ENCODE measurements around the gene FUCA2. TPM values are rescaled to one million over a fixed set of nuclear protein-coding genes. Genes with fewer than 3 reads are reported as not detected.

Gene FUCA2
- total and polyA plus RNA-seq, 2 experiments from 2014 or later, result 31.8 to 33.4 TPM

GRCh38 chr6:143505537-143505936 is 6.0 kb downstream of the FUCA2 start (continued):
- TF ChIP-seq, protein P1, sequence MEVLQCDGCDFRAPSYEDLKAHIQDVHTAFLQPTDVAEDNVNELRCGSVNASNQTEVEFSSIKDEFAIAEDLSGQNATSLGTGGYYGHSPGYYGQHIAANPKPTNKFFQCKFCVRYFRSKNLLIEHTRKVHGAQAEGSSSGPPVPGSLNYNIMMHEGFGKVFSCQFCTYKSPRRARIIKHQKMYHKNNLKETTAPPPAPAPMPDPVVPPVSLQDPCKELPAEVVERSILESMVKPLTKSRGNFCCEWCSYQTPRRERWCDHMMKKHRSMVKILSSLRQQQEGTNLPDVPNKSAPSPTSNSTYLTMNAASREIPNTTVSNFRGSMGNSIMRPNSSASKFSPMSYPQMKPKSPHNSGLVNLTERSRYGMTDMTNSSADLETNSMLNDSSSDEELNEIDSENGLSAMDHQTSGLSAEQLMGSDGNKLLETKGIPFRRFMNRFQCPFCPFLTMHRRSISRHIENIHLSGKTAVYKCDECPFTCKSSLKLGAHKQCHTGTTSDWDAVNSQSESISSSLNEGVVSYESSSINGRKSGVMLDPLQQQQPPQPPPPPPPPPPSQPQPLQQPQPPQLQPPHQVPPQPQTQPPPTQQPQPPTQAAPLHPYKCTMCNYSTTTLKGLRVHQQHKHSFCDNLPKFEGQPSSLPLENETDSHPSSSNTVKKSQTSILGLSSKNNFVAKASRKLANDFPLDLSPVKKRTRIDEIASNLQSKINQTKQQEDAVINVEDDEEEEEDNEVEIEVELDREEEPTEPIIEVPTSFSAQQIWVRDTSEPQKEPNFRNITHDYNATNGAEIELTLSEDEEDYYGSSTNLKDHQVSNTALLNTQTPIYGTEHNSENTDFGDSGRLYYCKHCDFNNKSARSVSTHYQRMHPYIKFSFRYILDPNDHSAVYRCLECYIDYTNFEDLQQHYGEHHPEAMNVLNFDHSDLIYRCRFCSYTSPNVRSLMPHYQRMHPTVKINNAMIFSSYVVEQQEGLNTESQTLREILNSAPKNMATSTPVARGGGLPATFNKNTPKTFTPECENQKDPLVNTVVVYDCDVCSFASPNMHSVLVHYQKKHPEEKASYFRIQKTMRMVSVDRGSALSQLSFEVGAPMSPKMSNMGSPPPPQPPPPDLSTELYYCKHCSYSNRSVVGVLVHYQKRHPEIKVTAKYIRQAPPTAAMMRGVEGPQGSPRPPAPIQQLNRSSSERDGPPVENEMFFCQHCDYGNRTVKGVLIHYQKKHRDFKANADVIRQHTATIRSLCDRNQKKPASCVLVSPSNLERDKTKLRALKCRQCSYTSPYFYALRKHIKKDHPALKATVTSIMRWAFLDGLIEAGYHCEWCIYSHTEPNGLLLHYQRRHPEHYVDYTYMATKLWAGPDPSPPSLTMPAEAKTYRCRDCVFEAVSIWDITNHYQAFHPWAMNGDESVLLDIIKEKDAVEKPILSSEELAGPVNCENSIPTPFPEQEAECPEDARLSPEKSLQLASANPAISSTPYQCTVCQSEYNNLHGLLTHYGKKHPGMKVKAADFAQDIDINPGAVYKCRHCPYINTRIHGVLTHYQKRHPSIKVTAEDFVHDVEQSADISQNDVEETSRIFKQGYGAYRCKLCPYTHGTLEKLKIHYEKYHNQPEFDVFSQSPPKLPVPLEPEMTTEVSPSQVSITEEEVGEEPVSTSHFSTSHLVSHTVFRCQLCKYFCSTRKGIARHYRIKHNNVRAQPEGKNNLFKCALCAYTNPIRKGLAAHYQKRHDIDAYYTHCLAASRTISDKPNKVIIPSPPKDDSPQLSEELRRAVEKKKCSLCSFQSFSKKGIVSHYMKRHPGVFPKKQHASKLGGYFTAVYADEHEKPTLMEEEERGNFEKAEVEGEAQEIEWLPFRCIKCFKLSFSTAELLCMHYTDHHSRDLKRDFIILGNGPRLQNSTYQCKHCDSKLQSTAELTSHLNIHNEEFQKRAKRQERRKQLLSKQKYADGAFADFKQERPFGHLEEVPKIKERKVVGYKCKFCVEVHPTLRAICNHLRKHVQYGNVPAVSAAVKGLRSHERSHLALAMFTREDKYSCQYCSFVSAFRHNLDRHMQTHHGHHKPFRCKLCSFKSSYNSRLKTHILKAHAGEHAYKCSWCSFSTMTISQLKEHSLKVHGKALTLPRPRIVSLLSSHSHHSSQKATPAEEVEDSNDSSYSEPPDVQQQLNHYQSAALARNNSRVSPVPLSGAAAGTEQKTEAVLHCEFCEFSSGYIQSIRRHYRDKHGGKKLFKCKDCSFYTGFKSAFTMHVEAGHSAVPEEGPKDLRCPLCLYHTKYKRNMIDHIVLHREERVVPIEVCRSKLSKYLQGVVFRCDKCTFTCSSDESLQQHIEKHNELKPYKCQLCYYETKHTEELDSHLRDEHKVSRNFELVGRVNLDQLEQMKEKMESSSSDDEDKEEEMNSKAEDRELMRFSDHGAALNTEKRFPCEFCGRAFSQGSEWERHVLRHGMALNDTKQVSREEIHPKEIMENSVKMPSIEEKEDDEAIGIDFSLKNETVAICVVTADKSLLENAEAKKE (CRISPR knock-in tag; IDR thresholded peaks at IDR 0.05), result no peak
- TF ChIP-seq CREB1 (CRISPR knock-in tag; IDR thresholded peaks at IDR 0.05; ENCODE audit: low read depth), result no peak

DNA sequence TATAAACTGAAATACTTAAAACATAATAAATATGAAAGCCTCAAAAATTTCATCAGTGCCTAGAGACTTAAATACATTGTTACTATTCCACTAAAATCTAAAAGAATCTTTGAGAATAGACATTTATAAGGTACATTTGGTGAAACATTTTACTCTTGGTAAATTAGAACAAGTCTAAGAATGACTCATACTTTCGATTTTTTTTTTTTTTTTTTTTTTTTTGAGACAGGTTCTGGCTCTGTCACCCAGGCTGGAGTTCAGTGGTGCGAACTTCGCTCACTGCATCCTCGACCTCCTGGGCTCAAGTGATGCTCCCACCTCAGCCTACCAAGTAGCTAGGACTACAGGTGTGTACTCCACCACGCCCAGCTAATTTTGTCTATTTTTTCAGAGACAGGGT is 6.4 kb downstream of the FUCA2 start:
- no peak overlapping the region for H3K27ac ChIP-seq (ENCODE audit: low read depth)
- H4K20me1 ChIP-seq (replicated peaks; ENCODE audit: insufficient read depth), result 0 out of 2 replicates have a peak, but pooled peaks cover 5% of the 10 kb centered on the region
- Mint-ChIP-seq H3K27me3 (ENCODE audit: insufficient read depth, low read depth, poor library complexity) (no peaks in the 10 kb centered on the region), H3K27ac (no peak overlapping the region), H3K36me3 (ENCODE audit: low read depth) (peaks cover 27% of the 10 kb centered on the region), H3K9me3 (no peaks in the 10 kb centered on the region), H3K4me3 (no peak overlapping the region), H3K4me1 (peaks cover 3% of the 10 kb centered on the region; the same call in 2 of the 3 replicates)
- H3K4me1 ChIP-seq (ENCODE audit: insufficient read depth), result no peaks in the 10 kb centered on the region; the same call in 1 of the 2 replicates
- no peak for ATAC-seq
- no peaks in the 10 kb centered on the region for H3K27me3 ChIP-seq (ENCODE audit: insufficient read depth)
- DNase-seq (ENCODE audit: low spot score), result no peak
- peaks cover 20% of the 10 kb centered on the region; the same call in 1 of the 2 replicates for H3K36me3 ChIP-seq (ENCODE audit: insufficient read depth)
- peaks cover 17% of the 10 kb centered on the region for H3K79me2 ChIP-seq (replicated peaks; ENCODE audit: insufficient read depth)
- no peak overlapping the region for H3K4me3 ChIP-seq
- no peak overlapping the region for H2AFZ ChIP-seq
- H3F3A ChIP-seq (replicated peaks; ENCODE audit: low read depth), result no peaks in the 10 kb centered on the region
- no peaks in the 10 kb centered on the region for H3K9me2 ChIP-seq (ENCODE audit: insufficient read depth)
- H3K4me2 ChIP-seq, result no peak overlapping the region
- TF ChIP-seq CTCF (conservative IDR thresholded peaks at IDR 0.05; ENCODE audit: low read depth in 2 of 2), result no peak
- TF ChIP-seq JUNB (IDR thresholded peaks at IDR 0.05; ENCODE audit: unreplicated experiment), result no peak
- TF ChIP-seq REST (IDR thresholded peaks at IDR 0.05; ENCODE audit: unreplicated experiment), result no peak
- TF ChIP-seq ZNF114 (CRISPR knock-in tag; IDR thresholded peaks at IDR 0.05), result no peak

Data from GM23338 (cell line).